ENCODE data around the gene SLC29A4.
"Not testable (repeated sequence)": the region's sequence is repeated elsewhere in the genome, so short reads cannot be mapped to it uniquely, and the experiment has no call there.

SLC29A4 gene

GRCh38 chr7:5300366-5300765 is 17.6 kb downstream of the SLC29A4 start:
- no peak for DNase-seq

GRCh38 chr7:5302577-5302976 is 19.8 kb downstream of the SLC29A4 start:
- no peak for DNase-seq

GRCh38 chr7:5303061-5303460 is 20.3 kb downstream of the SLC29A4 start:
- no peak for DNase-seq

GRCh38 chr7:5303591-5304505 is 21.1 kb downstream of the SLC29A4 start:
- DNase-seq: no peak

- DNase-seq: not testable (repeated sequence)
Measured at GRCh38 chr7:5305050-5305449, 22.3 kb downstream of the SLC29A4 start.

- not testable (repeated sequence) for DNase-seq
Measured at GRCh38 chr7:5307221-5308142, 24.7 kb downstream of the SLC29A4 start.

- no peak for DNase-seq
Measured at GRCh38 chr7:5309146-5309545, 26.4 kb downstream of the SLC29A4 start.

- no peak for DNase-seq
Measured at GRCh38 chr7:5310822-5311405, 28.2 kb downstream of the SLC29A4 start.

- not testable (repeated sequence) for DNase-seq
Measured at GRCh38 chr7:5312276-5313070, 29.7 kb downstream of the SLC29A4 start.

- DNase-seq: not testable (repeated sequence)
Measured at GRCh38 chr7:5313076-5313885, 30.5 kb downstream of the SLC29A4 start.

GRCh38 chr7:5314864-5315263 is 32.1 kb downstream of the SLC29A4 start:
- no peak for DNase-seq

- DNase-seq: no peak
Measured at GRCh38 chr7:5315761-5316160, 33.0 kb downstream of the SLC29A4 start.

GRCh38 chr7:5318613-5319012 is 35.9 kb downstream of the SLC29A4 start:
- DNase-seq: not testable (repeated sequence)

GRCh38 chr7:5320391-5320790 is 37.6 kb downstream of the SLC29A4 start:
- DNase-seq: no peak

GRCh38 chr7:5320802-5321396 is 38.2 kb downstream of the SLC29A4 start:
- no peak for DNase-seq

GRCh38 chr7:5322621-5323410 is 40.1 kb downstream of the SLC29A4 start:
- DNase-seq: no peak

GRCh38 chr7:5323800-5324781 is 41.3 kb downstream of the SLC29A4 start:
- not testable (repeated sequence) for DNase-seq

- DNase-seq: no peak
Measured at GRCh38 chr7:5324961-5325360, 42.2 kb downstream of the SLC29A4 start.

GRCh38 chr7:5330288-5330687 is 47.5 kb downstream of the SLC29A4 start:
- DNase-seq: no peak

Data from NCI-H2227 treated with DMSO at 0.1 percent for 48 hours (cell line).